H9 (cell line): ENCODE data around the gene ACACA. TPM values are rescaled to one million over a fixed set of nuclear protein-coding genes. Genes with fewer than 3 reads are reported as not detected.

Experiments used
- DNase-seq: peaks from one replicate; pipeline ENCODE4 v3.0.0-alpha.2; 2017
- H2AFZ ChIP-seq: one replicate; pipeline ENCODE4 v1.6.1; 2013; ENCODE audit warnings: mild to moderate bottlenecking, low read length, control low read depth, moderate library complexity
- H2AK5ac ChIP-seq: 2 replicates; pipeline ENCODE4 v1.6.1; 2013; ENCODE audit warnings: low read length, control low read depth, mixed read lengths; ENCODE audit not compliant: insufficient read length
- H2BK120ac ChIP-seq: one replicate; pipeline ENCODE4 v1.6.1; 2013; ENCODE audit warnings: low read depth, mild to moderate bottlenecking, low read length, control low read depth, inconsistent platforms; ENCODE audit not compliant: poor library complexity, severe bottlenecking
- H2BK12ac ChIP-seq: 2 replicates; pipeline ENCODE4 v1.6.1; 2013; ENCODE audit warnings: low read length, control low read depth, mixed read lengths, low read depth; ENCODE audit not compliant: insufficient read length
- H2BK15ac ChIP-seq: 2 replicates; pipeline ENCODE4 v1.6.1; 2013; ENCODE audit warnings: low read depth, low read length, control low read depth
- H2BK20ac ChIP-seq: one replicate; pipeline ENCODE4 v1.6.1; 2013; ENCODE audit warnings: low read depth, mild to moderate bottlenecking, low read length, control low read depth, inconsistent platforms; ENCODE audit not compliant: poor library complexity, severe bottlenecking
- H2BK5ac ChIP-seq: 2 replicates; pipeline ENCODE4 v1.6.1; 2013; ENCODE audit warnings: low read length, control low read depth, mixed read lengths; ENCODE audit not compliant: insufficient read length
- H3K14ac ChIP-seq: 2 replicates; pipeline ENCODE4 v1.6.1; 2013; ENCODE audit warnings: low read length, control low read depth; ENCODE audit not compliant: insufficient read depth
- H3K18ac ChIP-seq: 2 replicates; pipeline ENCODE4 v1.6.1; 2013; ENCODE audit warnings: low read depth, mild to moderate bottlenecking, mixed read lengths, low read length, control low read depth; ENCODE audit not compliant: insufficient read length
- H3K23ac ChIP-seq: 2 replicates; pipeline ENCODE4 v1.6.1; 2013; ENCODE audit warnings: low read length, control low read depth, mixed read lengths, low read depth; ENCODE audit not compliant: insufficient read length
- H3K23me2 ChIP-seq: 2 replicates; pipeline ENCODE4 v1.6.1; 2013; ENCODE audit warnings: low read depth, mild to moderate bottlenecking, mixed read lengths, low read length, control low read depth; ENCODE audit not compliant: insufficient read length, poor library complexity, severe bottlenecking
- H3K27ac ChIP-seq: 2 replicates; pipeline ENCODE4 v1.5.1; 2013; ENCODE audit warnings: low read length, control low read depth, mixed read lengths, low read depth; ENCODE audit not compliant: insufficient read length
- H3K27me3 ChIP-seq: 2 replicates; pipeline ENCODE4 v1.6.1; 2013; ENCODE audit warnings: low read length, control low read depth, inconsistent platforms; ENCODE audit not compliant: insufficient read depth
- H3K4ac ChIP-seq: 2 replicates; pipeline ENCODE4 v1.6.1; 2013; ENCODE audit warnings: low read depth, mild to moderate bottlenecking, control low read depth, inconsistent platforms, low read length, moderate library complexity
- H3K4me1 ChIP-seq: 2 replicates; pipeline ENCODE4 v1.6.1; 2013; ENCODE audit warnings: low read length, control low read depth, inconsistent platforms; ENCODE audit not compliant: insufficient read depth
- H3K4me2 ChIP-seq: 2 replicates; pipeline ENCODE4 v1.6.1; 2013; ENCODE audit warnings: low read length, control low read depth, mixed read lengths; ENCODE audit not compliant: insufficient read length, insufficient read depth
- H3K56ac ChIP-seq: 2 replicates; pipeline ENCODE4 v1.6.1; 2013; ENCODE audit warnings: low read depth, mild to moderate bottlenecking, mixed read lengths, low read length, control low read depth; ENCODE audit not compliant: insufficient read length
- H3K79me1 ChIP-seq: 2 replicates; pipeline ENCODE4 v1.6.1; 2013; ENCODE audit warnings: low read depth, mild to moderate bottlenecking, moderate library complexity, low read length, control low read depth, inconsistent platforms; ENCODE audit not compliant: insufficient read depth, poor library complexity, severe bottlenecking
- H3K79me2 ChIP-seq: 2 replicates; pipeline ENCODE4 v1.6.1; 2013; ENCODE audit warnings: low read length, control low read depth, inconsistent platforms; ENCODE audit not compliant: insufficient read depth
- H3K9ac ChIP-seq: 2 replicates; pipeline ENCODE4 v1.6.1; 2013; ENCODE audit warnings: low read length, control low read depth, mixed read lengths; ENCODE audit not compliant: insufficient read length; ENCODE audit errors: extremely low read depth
- H3K9me3 ChIP-seq: one replicate; pipeline ENCODE4 v1.6.1; 2013; ENCODE audit warnings: low read depth, low read length, inconsistent platforms; ENCODE audit not compliant: control insufficient read depth
- H3T11ph ChIP-seq: one replicate; pipeline ENCODE4 v1.6.1; 2013; ENCODE audit warnings: mild to moderate bottlenecking, low read length, control low read depth, inconsistent platforms
- H4K20me1 ChIP-seq: one replicate; pipeline ENCODE4 v1.6.1; 2013; ENCODE audit not compliant: control insufficient read depth, insufficient read length, insufficient read depth
- H4K5ac ChIP-seq: 2 replicates; pipeline ENCODE4 v1.6.1; 2013; ENCODE audit warnings: low read depth, mild to moderate bottlenecking, mixed read lengths, low read length, control low read depth; ENCODE audit not compliant: insufficient read length
- H4K8ac ChIP-seq: replicated peaks from 2 replicates; pipeline ENCODE4 v1.6.1; 2013; ENCODE audit warnings: low read length, control low read depth, mixed read lengths, low read depth; ENCODE audit not compliant: insufficient read length
- H4K91ac ChIP-seq: 2 replicates; pipeline ENCODE4 v1.6.1; 2013; ENCODE audit warnings: low read depth, mild to moderate bottlenecking, moderate library complexity, mixed read lengths, low read length, control low read depth; ENCODE audit not compliant: insufficient read length
- H3K27ac Mint-ChIP-seq, 3 experiments: 2 replicates in 2 of 3; 3 replicates in 1 of 3; pipeline ENCODE4 v1.8.0; 2020 to 2021; ENCODE audit warnings: mixed read lengths in 3 of 3, mild to moderate bottlenecking in 1 of 3, moderate library complexity in 1 of 3
- H3K27me3 Mint-ChIP-seq: 2 replicates; pipeline ENCODE4 v1.8.0; 2021; ENCODE audit warnings: low read depth, mild to moderate bottlenecking, moderate library complexity, mixed read lengths
- H3K36me3 Mint-ChIP-seq, 3 experiments: 2 replicates in 2 of 3; 3 replicates in 1 of 3; pipeline ENCODE4 v1.8.0; 2020 to 2021; ENCODE audit warnings: low read depth in 3 of 3, mixed read lengths in 3 of 3; ENCODE audit not compliant: insufficient read depth in 1 of 3
- H3K4me1 Mint-ChIP-seq, 2 experiments: 2 replicates each; pipeline ENCODE4 v1.8.0; 2020; ENCODE audit warnings: mixed read lengths in 2 of 2
- H3K4me3 Mint-ChIP-seq, 2 experiments: 2 replicates in 1 of 2; 3 replicates in 1 of 2; pipeline ENCODE4 v1.8.0; 2020 to 2021; ENCODE audit warnings: mild to moderate bottlenecking in 2 of 2, mixed read lengths in 2 of 2, moderate library complexity in 1 of 2
- H3K9me3 Mint-ChIP-seq, 2 experiments: 2 replicates in 1 of 2; 3 replicates in 1 of 2; pipeline ENCODE4 v1.8.0; 2020; ENCODE audit warnings: mild to moderate bottlenecking in 2 of 2, mixed read lengths in 2 of 2, moderate library complexity in 1 of 2
- CTCF ChIP-seq: fragments of 200-600 bp; sonication (generic); conservative IDR thresholded peaks from 3 replicates; pipeline ENCODE4 v1.8.0; 2021; ENCODE audit warnings: antibody characterized with exemption, mild to moderate bottlenecking
- WGBS: extraction: QIAGEN DNeasy Blood & Tissue Kit; methylation state at CpG from one replicate; pipeline ENCODE4 v1.1.7; 2013; ENCODE audit warnings: missing lambda C conversion rate, low lambda C conversion rate, mixed read lengths; ENCODE audit not compliant: insufficient read length; ENCODE audit errors: extremely low coverage; 5-methylcytosine and 5-hydroxymethylcytosine counted together
- total RNA-seq: library from RNA; stranded (reverse); gene quantifications from 2 replicates; pipeline ENCODE4 v1.2.1, GENCODE V29; 2021

ACACA gene
- total RNA-seq, 1 experiment from 2014 or later: 135 TPM

GRCh38 chr17:37276475-37276874 lies 130.2 kb downstream of the ACACA start:
- H2BK15ac ChIP-seq: no peak overlapping the region
- 0 out of 4 replicates have a peak, but pooled peaks cover 0 to 3% of the 10 kb centered on the region in 2 experiments for H3K4me1 Mint-ChIP-seq
- no peak overlapping the region for H3K18ac ChIP-seq
- no peak overlapping the region for H3K14ac ChIP-seq
- no CpG with 5 or more reads among the region's 1 CpG for WGBS
- no peaks in the 10 kb centered on the region for H3K79me2 ChIP-seq
- no peak overlapping the region for H3K56ac ChIP-seq
- peaks cover 31 to 56% (median 39%) of the 10 kb centered on the region in 3 experiments; a peak in 6 of 7 replicates for H3K36me3 Mint-ChIP-seq
- no peak overlapping the region for H3K27ac Mint-ChIP-seq
- no peak overlapping the region for H3K23ac ChIP-seq
- no peak overlapping the region for H3K9ac ChIP-seq
- no peak overlapping the region for H3K4me3 Mint-ChIP-seq
- H2BK12ac ChIP-seq: no peak overlapping the region
- no peak overlapping the region for H2BK120ac ChIP-seq
- H3K4ac ChIP-seq: no peak overlapping the region
- H4K91ac ChIP-seq: no peak overlapping the region
- H3K9me3 Mint-ChIP-seq: no peaks in the 10 kb centered on the region
- H3T11ph ChIP-seq: no peak overlapping the region
- H3K4me1 ChIP-seq: no peaks in the 10 kb centered on the region
- H2BK20ac ChIP-seq: no peak overlapping the region
- no peak overlapping the region for H4K8ac ChIP-seq
- H3K4me2 ChIP-seq: no peak overlapping the region
- no peaks in the 10 kb centered on the region for H3K27me3 Mint-ChIP-seq
- no peaks in the 10 kb centered on the region for H3K27me3 ChIP-seq
- H2BK5ac ChIP-seq: no peak overlapping the region
- H3K9me3 ChIP-seq: no peaks in the 10 kb centered on the region
- H2AFZ ChIP-seq: no peak overlapping the region
- TF ChIP-seq CTCF: no peak
- DNase-seq: no peak
- H3K23me2 ChIP-seq: no peaks in the 10 kb centered on the region
- no peak overlapping the region for H4K5ac ChIP-seq
- no peak overlapping the region for H2AK5ac ChIP-seq
- no peaks in the 10 kb centered on the region for H4K20me1 ChIP-seq
- H3K79me1 ChIP-seq: no peaks in the 10 kb centered on the region
- H3K27ac ChIP-seq: no peak overlapping the region
